HL-60 (cell line): ENCODE measurements around the gene SCYL1.

Source experiments
- GABPA ChIP-seq: IDR thresholded peaks from 2 replicates; pipeline ENCODE4 v1.6.1; 2012; ENCODE audit warnings: low read depth
- POLR2AphosphoS5 ChIP-seq: IDR thresholded peaks from 2 replicates; pipeline ENCODE4 v1.6.1; 2012; ENCODE audit warnings: low read depth
- TF ChIP-seq, protein P1 (sequence below): IDR thresholded peaks from one replicate; pipeline ENCODE4 v1.5.1; 2011; ENCODE audit warnings: low read length, control low read depth, inconsistent platforms; ENCODE audit not compliant: insufficient read depth

DNA sequence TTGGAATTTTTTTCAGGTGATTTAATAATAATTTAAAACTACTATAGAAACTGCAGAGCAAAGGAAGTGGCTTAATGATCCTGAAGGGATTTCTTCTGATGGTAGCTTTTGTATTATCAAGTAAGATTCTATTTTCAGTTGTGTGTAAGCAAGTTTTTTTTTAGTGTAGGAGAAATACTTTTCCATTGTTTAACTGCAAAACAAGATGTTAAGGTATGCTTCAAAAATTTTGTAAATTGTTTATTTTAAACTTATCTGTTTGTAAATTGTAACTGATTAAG is 22.7 kb upstream of the SCYL1 start:
- TF ChIP-seq, protein P1, sequence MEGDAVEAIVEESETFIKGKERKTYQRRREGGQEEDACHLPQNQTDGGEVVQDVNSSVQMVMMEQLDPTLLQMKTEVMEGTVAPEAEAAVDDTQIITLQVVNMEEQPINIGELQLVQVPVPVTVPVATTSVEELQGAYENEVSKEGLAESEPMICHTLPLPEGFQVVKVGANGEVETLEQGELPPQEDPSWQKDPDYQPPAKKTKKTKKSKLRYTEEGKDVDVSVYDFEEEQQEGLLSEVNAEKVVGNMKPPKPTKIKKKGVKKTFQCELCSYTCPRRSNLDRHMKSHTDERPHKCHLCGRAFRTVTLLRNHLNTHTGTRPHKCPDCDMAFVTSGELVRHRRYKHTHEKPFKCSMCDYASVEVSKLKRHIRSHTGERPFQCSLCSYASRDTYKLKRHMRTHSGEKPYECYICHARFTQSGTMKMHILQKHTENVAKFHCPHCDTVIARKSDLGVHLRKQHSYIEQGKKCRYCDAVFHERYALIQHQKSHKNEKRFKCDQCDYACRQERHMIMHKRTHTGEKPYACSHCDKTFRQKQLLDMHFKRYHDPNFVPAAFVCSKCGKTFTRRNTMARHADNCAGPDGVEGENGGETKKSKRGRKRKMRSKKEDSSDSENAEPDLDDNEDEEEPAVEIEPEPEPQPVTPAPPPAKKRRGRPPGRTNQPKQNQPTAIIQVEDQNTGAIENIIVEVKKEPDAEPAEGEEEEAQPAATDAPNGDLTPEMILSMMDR = no peak
- TF ChIP-seq POLR2AphosphoS5 (no peak), GABPA (no peak)
